Activated naive CD4-positive, alpha-beta T cell treated with anti-CD3 and anti-CD28 coated beads, Interleukin-2, amount 50 U/mL, for 24 hours (primary cell): Measurements from ENCODE around the gene FSTL5.

Source experiments
- H3K27ac Mint-ChIP-seq: one replicate; pipeline ENCODE4 v1.8.0; 2021; ENCODE audit warnings: mild to moderate bottlenecking, mixed read lengths
- H3K27me3 Mint-ChIP-seq: one replicate; pipeline ENCODE4 v1.8.0; 2021; ENCODE audit warnings: mixed read lengths
- H3K36me3 Mint-ChIP-seq: one replicate; pipeline ENCODE4 v1.8.0; 2021; ENCODE audit warnings: mixed read lengths
- H3K4me1 Mint-ChIP-seq: one replicate; pipeline ENCODE4 v1.8.0; 2021; ENCODE audit warnings: mixed read lengths
- H3K4me3 Mint-ChIP-seq: one replicate; pipeline ENCODE4 v1.8.0; 2021; ENCODE audit warnings: mild to moderate bottlenecking, mixed read lengths
- H3K9me3 Mint-ChIP-seq: one replicate; pipeline ENCODE4 v1.8.0; 2021; ENCODE audit warnings: mixed read lengths

FSTL5 gene

GRCh38 chr4:161926033-161926828 lies 237.6 kb downstream of the FSTL5 start:
- Mint-ChIP-seq H3K9me3 (no peaks in the 10 kb centered on the region), H3K4me1 (no peaks in the 10 kb centered on the region), H3K27me3 (no peaks in the 10 kb centered on the region), H3K27ac (no peak overlapping the region), H3K36me3 (no peaks in the 10 kb centered on the region), H3K4me3 (no peak overlapping the region)

- no peaks in the 10 kb centered on the region for H3K36me3 Mint-ChIP-seq
- H3K27me3 Mint-ChIP-seq = no peaks in the 10 kb centered on the region
- H3K4me1 Mint-ChIP-seq = no peaks in the 10 kb centered on the region
- no peak overlapping the region for H3K27ac Mint-ChIP-seq
- no peak overlapping the region for H3K4me3 Mint-ChIP-seq
- peaks cover 4% of the 10 kb centered on the region for H3K9me3 Mint-ChIP-seq
Observed at GRCh38 chr4:161920304-161921052, 243.3 kb downstream of the FSTL5 start.

- H3K27ac Mint-ChIP-seq = no peak overlapping the region
- H3K36me3 Mint-ChIP-seq = no peaks in the 10 kb centered on the region
- H3K4me1 Mint-ChIP-seq = no peaks in the 10 kb centered on the region
- no peak overlapping the region for H3K4me3 Mint-ChIP-seq
- H3K27me3 Mint-ChIP-seq = no peaks in the 10 kb centered on the region
- peaks cover 4% of the 10 kb centered on the region for H3K9me3 Mint-ChIP-seq
Observed at GRCh38 chr4:161919442-161920220, 244.2 kb downstream of the FSTL5 start.

- H3K36me3 Mint-ChIP-seq = no peaks in the 10 kb centered on the region
- no peak overlapping the region for H3K27ac Mint-ChIP-seq
- H3K4me1 Mint-ChIP-seq = no peaks in the 10 kb centered on the region
- H3K9me3 Mint-ChIP-seq = peaks cover 4% of the 10 kb centered on the region
- H3K4me3 Mint-ChIP-seq = no peak overlapping the region
- no peaks in the 10 kb centered on the region for H3K27me3 Mint-ChIP-seq
Observed at GRCh38 chr4:161916035-161916434, 247.8 kb downstream of the FSTL5 start.

- Mint-ChIP-seq H3K9me3 (no peaks in the 10 kb centered on the region), H3K4me1 (no peaks in the 10 kb centered on the region), H3K36me3 (no peaks in the 10 kb centered on the region), H3K27me3 (no peaks in the 10 kb centered on the region), H3K27ac (no peak overlapping the region), H3K4me3 (no peak overlapping the region)
Observed at GRCh38 chr4:161907590-161907955, 256.2 kb downstream of the FSTL5 start.

- H3K4me1 Mint-ChIP-seq = no peaks in the 10 kb centered on the region
- no peaks in the 10 kb centered on the region for H3K27me3 Mint-ChIP-seq
- no peak overlapping the region for H3K4me3 Mint-ChIP-seq
- H3K27ac Mint-ChIP-seq = no peak overlapping the region
- H3K36me3 Mint-ChIP-seq = no peaks in the 10 kb centered on the region
- H3K9me3 Mint-ChIP-seq = no peaks in the 10 kb centered on the region
Observed at GRCh38 chr4:161906836-161907589, 256.8 kb downstream of the FSTL5 start.

- Mint-ChIP-seq H3K27me3 (no peaks in the 10 kb centered on the region), H3K4me3 (no peak overlapping the region)
Observed at GRCh38 chr4:161900110-161900509, 263.7 kb downstream of the FSTL5 start.

GRCh38 chr4:161894493-161895167 lies 269.2 kb downstream of the FSTL5 start:
- Mint-ChIP-seq H3K9me3 (no peaks in the 10 kb centered on the region), H3K4me1 (no peaks in the 10 kb centered on the region), H3K27ac (no peak overlapping the region), H3K27me3 (no peaks in the 10 kb centered on the region), H3K4me3 (no peak overlapping the region), H3K36me3 (no peaks in the 10 kb centered on the region)

More at GRCh38 chr4:161900110-161900509, 263.7 kb downstream of the FSTL5 start:
- H3K9me3 Mint-ChIP-seq = no peaks in the 10 kb centered on the region
- H3K27ac Mint-ChIP-seq = no peak overlapping the region
- no peaks in the 10 kb centered on the region for H3K36me3 Mint-ChIP-seq
- H3K4me1 Mint-ChIP-seq = no peaks in the 10 kb centered on the region

- Mint-ChIP-seq H3K4me1 (no peaks in the 10 kb centered on the region), H3K27me3 (no peaks in the 10 kb centered on the region), H3K4me3 (no peak overlapping the region), H3K36me3 (no peaks in the 10 kb centered on the region), H3K9me3 (no peaks in the 10 kb centered on the region), H3K27ac (no peak overlapping the region)
Observed at GRCh38 chr4:161894014-161894413, 269.8 kb downstream of the FSTL5 start.

- Mint-ChIP-seq H3K9me3 (no peaks in the 10 kb centered on the region), H3K4me1 (no peaks in the 10 kb centered on the region), H3K27me3 (no peaks in the 10 kb centered on the region), H3K27ac (no peak overlapping the region), H3K36me3 (no peaks in the 10 kb centered on the region), H3K4me3 (no peak overlapping the region)
Observed at GRCh38 chr4:161893566-161893965, 270.2 kb downstream of the FSTL5 start.

- Mint-ChIP-seq H3K27me3 (no peaks in the 10 kb centered on the region), H3K4me3 (no peak overlapping the region), H3K27ac (no peak overlapping the region), H3K36me3 (no peaks in the 10 kb centered on the region), H3K9me3 (no peaks in the 10 kb centered on the region), H3K4me1 (no peaks in the 10 kb centered on the region)
Observed at GRCh38 chr4:161892951-161893350, 270.8 kb downstream of the FSTL5 start.

- Mint-ChIP-seq H3K36me3 (no peaks in the 10 kb centered on the region), H3K4me1 (no peaks in the 10 kb centered on the region), H3K9me3 (no peaks in the 10 kb centered on the region), H3K27ac (no peak overlapping the region), H3K4me3 (no peak overlapping the region), H3K27me3 (no peaks in the 10 kb centered on the region)
Observed at GRCh38 chr4:161883157-161883556, 280.6 kb downstream of the FSTL5 start.

GRCh38 chr4:161881370-161881769 lies 282.4 kb downstream of the FSTL5 start:
- no peaks in the 10 kb centered on the region for H3K27me3 Mint-ChIP-seq
- H3K9me3 Mint-ChIP-seq = no peaks in the 10 kb centered on the region

GRCh38 chr4:161869511-161869910 lies 294.3 kb downstream of the FSTL5 start:
- no peaks in the 10 kb centered on the region for H3K9me3 Mint-ChIP-seq
- H3K4me3 Mint-ChIP-seq = no peak overlapping the region
- H3K36me3 Mint-ChIP-seq = no peaks in the 10 kb centered on the region
- H3K27ac Mint-ChIP-seq = no peak overlapping the region
- no peaks in the 10 kb centered on the region for H3K4me1 Mint-ChIP-seq
- H3K27me3 Mint-ChIP-seq = no peaks in the 10 kb centered on the region

More at GRCh38 chr4:161881370-161881769, 282.4 kb downstream of the FSTL5 start:
- Mint-ChIP-seq H3K27ac (no peak overlapping the region), H3K4me1 (no peaks in the 10 kb centered on the region), H3K36me3 (no peaks in the 10 kb centered on the region), H3K4me3 (no peak overlapping the region)
